RWPE1 (cell line): Measurements from ENCODE around the gene AP4E1.

ENCODE experiments used
- CTCF ChIA-PET: fragments of 350-600 bp; sonication (Branson Sonifier 250); formaldehyde crosslinking; extraction: SDS; loops from one replicate; lab custom pipeline; 2021; lab: Yijun Ruan, JAX
- POLR2A ChIA-PET: fragments of 400-600 bp; formaldehyde crosslinking; extraction: SDS; loops from one replicate; lab custom pipeline; 2020; ENCODE audit warnings: antibody characterized with exemption; ENCODE audit not compliant: low non-redundant PET; lab: Yijun Ruan, JAX
- DNase-seq: peaks from one replicate; pipeline ENCODE4 v3.0.0; 2012; ENCODE audit warnings: low spot score
- H3K27ac ChIP-seq: fragments of 450-650 bp; 2 replicates; pipeline ENCODE4 v1.5.1; 2017
- CTCF ChIP-seq: fragments of 450-650 bp; conservative IDR thresholded peaks from 2 replicates; pipeline ENCODE4 v1.5.1; 2017; ENCODE audit warnings: low read depth, mild to moderate bottlenecking

AP4E1 gene

GRCh38 chr15:50971542-50971941 lies 63.1 kb downstream of the AP4E1 start:
- POLR2A ChIA-PET, result no interaction called here
- CTCF ChIA-PET, result no interaction called here
- TF ChIP-seq CTCF, result no peak
- DNase-seq, result no peak
- no peak overlapping the region for H3K27ac ChIP-seq

- TF ChIP-seq CTCF, result no peak
- ChIA-PET POLR2A (no interaction called here), CTCF (no interaction called here)
- H3K27ac ChIP-seq, result no peak overlapping the region
- DNase-seq, result no peak
Observed at GRCh38 chr15:50973605-50974004, 65.1 kb downstream of the AP4E1 start.

- ChIA-PET POLR2A (no interaction called here), CTCF (no interaction called here)
- H3K27ac ChIP-seq, result no peak overlapping the region
- no peak for TF ChIP-seq CTCF
- DNase-seq, result no peak
Observed at GRCh38 chr15:50977162-50977561, 68.7 kb downstream of the AP4E1 start.

GRCh38 chr15:50978580-50978979 lies 70.1 kb downstream of the AP4E1 start:
- no peak for TF ChIP-seq CTCF
- no peak overlapping the region for H3K27ac ChIP-seq
- CTCF ChIA-PET, result no interaction called here
- POLR2A ChIA-PET, result no interaction called here
- DNase-seq, result no peak

- no peak overlapping the region for H3K27ac ChIP-seq
- no peak for TF ChIP-seq CTCF
- no peak for DNase-seq
- CTCF ChIA-PET, result interaction anchor here (0.7 kb wide), 1 partner anchor 52 kb away, joined by 3 read pairs; no protein-coding TSS in a partner anchor
- POLR2A ChIA-PET, result no interaction called here
Observed at GRCh38 chr15:50979041-50979440, 70.6 kb downstream of the AP4E1 start.

- TF ChIP-seq CTCF, result no peak
- no peak overlapping the region for H3K27ac ChIP-seq
- CTCF ChIA-PET, result interaction anchor here (0.6 kb wide), 2 partner anchors 14 to 170 kb away, joined by 3 to 4 read pairs; no protein-coding TSS in a partner anchor
- peak; percentile 4 for DNase-seq
- POLR2A ChIA-PET, result no interaction called here
Observed at GRCh38 chr15:50993598-50993997, 85.1 kb downstream of the AP4E1 start.
